ENCODE data around the gene TEX11.

TEX11 gene

GRCh38 chrX:70496491-70496890 is 412.0 kb downstream of the TEX11 start:
- DNase-seq (ENCODE audit: low spot score) = no peak

GRCh38 chrX:70494441-70494840 is 414.1 kb downstream of the TEX11 start:
- DNase-seq (ENCODE audit: low spot score) = no peak

- no peak for DNase-seq (ENCODE audit: low spot score)
Observed at GRCh38 chrX:70488856-70489255, 419.7 kb downstream of the TEX11 start.

GRCh38 chrX:70485466-70485865 is 423.0 kb downstream of the TEX11 start:
- DNase-seq (ENCODE audit: low spot score) = no peak

- no peak for DNase-seq (ENCODE audit: low spot score)
Observed at GRCh38 chrX:70482300-70482699, 426.2 kb downstream of the TEX11 start.

- DNase-seq (ENCODE audit: low spot score) = no peak
Observed at GRCh38 chrX:70481471-70482270, 426.8 kb downstream of the TEX11 start.

GRCh38 chrX:70480660-70481018 is 427.9 kb downstream of the TEX11 start:
- no peak for DNase-seq (ENCODE audit: low spot score)

GRCh38 chrX:70479922-70480659 is 428.4 kb downstream of the TEX11 start:
- DNase-seq (ENCODE audit: low spot score) = no peak

- DNase-seq (ENCODE audit: low spot score) = no peak
Observed at GRCh38 chrX:70479247-70479921, 429.1 kb downstream of the TEX11 start.
